Endothelial cell of umbilical vein (primary cell): ENCODE measurements around the gene ANAPC5.

Source experiments
- EZH2 ChIP-seq: IDR thresholded peaks from 2 replicates; pipeline ENCODE4 v1.6.1; 2012; ENCODE audit warnings: borderline replicate concordance, low read depth, mild to moderate bottlenecking, moderate library complexity, low read length, inconsistent platforms; ENCODE audit not compliant: severe bottlenecking
- GATA2 ChIP-seq: IDR thresholded peaks from 2 replicates; pipeline ENCODE4 v1.7.0; 2011; ENCODE audit warnings: low read depth, mild to moderate bottlenecking, moderate library complexity, mixed read lengths, low read length; ENCODE audit not compliant: insufficient read length, insufficient read depth
- JUN ChIP-seq: IDR thresholded peaks from 2 replicates; pipeline ENCODE4 v1.6.1; 2011; ENCODE audit warnings: borderline replicate concordance, low read depth; ENCODE audit not compliant: insufficient read length, insufficient read depth
- MAX ChIP-seq: IDR thresholded peaks from 2 replicates; pipeline ENCODE4 v1.6.1; 2011; ENCODE audit not compliant: insufficient read depth, insufficient read length
- MYC ChIP-seq: IDR thresholded peaks from one replicate; pipeline ENCODE4 v1.6.1; 2011; ENCODE audit warnings: mild to moderate bottlenecking, low read depth, low read length
- POLR2A ChIP-seq: IDR thresholded peaks from 2 replicates; pipeline ENCODE4 v1.6.1; 2012; ENCODE audit warnings: low read depth, mild to moderate bottlenecking, control low read depth, low read length
- POLR2AphosphoS5 ChIP-seq: IDR thresholded peaks from 2 replicates; pipeline ENCODE4 v1.6.1; 2012; ENCODE audit warnings: low read depth, mild to moderate bottlenecking, control low read depth, low read length, moderate library complexity; ENCODE audit not compliant: insufficient read depth
- TF ChIP-seq, protein P1 (sequence below), 2 donors: IDR thresholded peaks; 1 replicate in 1 of 2; 2 replicates in 1 of 2; pipeline ENCODE4 v1.5.1; 2011; ENCODE audit warnings: low read length in 2 of 2, mild to moderate bottlenecking in 2 of 2, moderate library complexity in 2 of 2, control low read depth in 1 of 2, inconsistent platforms in 1 of 2, low read depth in 1 of 2; ENCODE audit not compliant: insufficient read depth in 1 of 2; ENCODE audit errors: extremely low read depth in 1 of 2

GRCh38 chr12:121399391-121400331, 47.5 kb upstream of the ANAPC5 start, which contains the start of gene RNF34:
- TF ChIP-seq, protein P1, sequence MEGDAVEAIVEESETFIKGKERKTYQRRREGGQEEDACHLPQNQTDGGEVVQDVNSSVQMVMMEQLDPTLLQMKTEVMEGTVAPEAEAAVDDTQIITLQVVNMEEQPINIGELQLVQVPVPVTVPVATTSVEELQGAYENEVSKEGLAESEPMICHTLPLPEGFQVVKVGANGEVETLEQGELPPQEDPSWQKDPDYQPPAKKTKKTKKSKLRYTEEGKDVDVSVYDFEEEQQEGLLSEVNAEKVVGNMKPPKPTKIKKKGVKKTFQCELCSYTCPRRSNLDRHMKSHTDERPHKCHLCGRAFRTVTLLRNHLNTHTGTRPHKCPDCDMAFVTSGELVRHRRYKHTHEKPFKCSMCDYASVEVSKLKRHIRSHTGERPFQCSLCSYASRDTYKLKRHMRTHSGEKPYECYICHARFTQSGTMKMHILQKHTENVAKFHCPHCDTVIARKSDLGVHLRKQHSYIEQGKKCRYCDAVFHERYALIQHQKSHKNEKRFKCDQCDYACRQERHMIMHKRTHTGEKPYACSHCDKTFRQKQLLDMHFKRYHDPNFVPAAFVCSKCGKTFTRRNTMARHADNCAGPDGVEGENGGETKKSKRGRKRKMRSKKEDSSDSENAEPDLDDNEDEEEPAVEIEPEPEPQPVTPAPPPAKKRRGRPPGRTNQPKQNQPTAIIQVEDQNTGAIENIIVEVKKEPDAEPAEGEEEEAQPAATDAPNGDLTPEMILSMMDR (IDR thresholded peaks at IDR 0.05; ENCODE audit: extremely low read depth in 1 of 2, insufficient read depth in 1 of 2, low read depth in 1 of 2, low read length in 2 of 2): no peak
- peak; percentile 10 for TF ChIP-seq MAX
- TF ChIP-seq POLR2A: peak; percentile 97
- TF ChIP-seq GATA2: no peak
- TF ChIP-seq EZH2: no peak
- TF ChIP-seq POLR2AphosphoS5: peak; percentile 93
- TF ChIP-seq MYC: no peak
- TF ChIP-seq JUN: no peak
